HepG2 (cell line): ENCODE measurements around the gene ZNF343. TPM values are rescaled to one million over a fixed set of nuclear protein-coding genes. Genes with fewer than 3 reads are reported as not detected.

Experiments used
- CREB3 ChIP-seq: sonication (generic); formaldehyde crosslinking; IDR thresholded peaks from 2 replicates; pipeline ENCODE4 v1.5.0; 2020; ENCODE audit warnings: missing genetic modification reagents
- ETS1 ChIP-seq: sonication (generic); formaldehyde crosslinking; IDR thresholded peaks from 2 replicates; pipeline ENCODE4 v1.4.0; 2020; ENCODE audit warnings: missing genetic modification reagents
- KDM5B ChIP-seq: sonication (generic); formaldehyde crosslinking; IDR thresholded peaks from 2 replicates; pipeline ENCODE4 v1.4.0; 2020; ENCODE audit warnings: missing genetic modification reagents, mild to moderate bottlenecking, borderline replicate concordance
- PHF5A ChIP-seq: IDR thresholded peaks from one replicate; pipeline ENCODE4 v1.6.1; 2018; ENCODE audit warnings: low read depth, missing genetic modification reagents; ENCODE audit not compliant: unreplicated experiment
- RARA ChIP-seq: IDR thresholded peaks from 2 replicates; pipeline ENCODE4 v1.6.1; 2016; ENCODE audit warnings: missing genetic modification reagents, missing compliant biosample characterization
- SOX13 ChIP-seq, 3 experiments: fragments of 450-650 bp in 1 of 3; sonication (generic) in 1 of 3; formaldehyde crosslinking in 1 of 3; IDR thresholded peaks in 2 of 3; conservative IDR thresholded peaks in 1 of 3; 2 replicates each; pipeline versions ENCODE4 v1.5.0 to v1.6.1; 2016 to 2020; ENCODE audit warnings: antibody characterized with exemption in 1 of 3, mild to moderate bottlenecking in 1 of 3, missing compliant biosample characterization in 1 of 3, missing genetic modification reagents in 1 of 3, moderate library complexity in 1 of 3
- SP5 ChIP-seq: IDR thresholded peaks from 2 replicates; pipeline ENCODE4 v1.6.1; 2016; ENCODE audit warnings: low read depth, borderline replicate concordance
- SRSF1 ChIP-seq: fragments of 200-400 bp; formaldehyde crosslinking; optimal IDR thresholded peaks from 2 replicates; pipeline ENCODE3; 2017; ENCODE audit warnings: mild to moderate bottlenecking, low read depth, low read length, moderate library complexity
- SRY ChIP-seq: sonication (generic); formaldehyde crosslinking; IDR thresholded peaks from 2 replicates; pipeline ENCODE4 v1.8.0; 2022; ENCODE audit warnings: mild to moderate bottlenecking, missing genetic modification reagents
- TERF1 ChIP-seq: sonication (generic); formaldehyde crosslinking; IDR thresholded peaks from 2 replicates; pipeline ENCODE4 v1.8.0; 2022; ENCODE audit warnings: mild to moderate bottlenecking, missing genetic modification reagents, moderate library complexity
- XRCC5 ChIP-seq: fragments of 200-400 bp; formaldehyde crosslinking; optimal IDR thresholded peaks from 2 replicates; pipeline ENCODE3; 2017; ENCODE audit warnings: mild to moderate bottlenecking, low read length
- ZBTB10 ChIP-seq: sonication (generic); formaldehyde crosslinking; IDR thresholded peaks from 2 replicates; pipeline ENCODE4 v1.4.0; 2020; ENCODE audit warnings: missing genetic modification reagents, borderline replicate concordance
- ZBTB26 ChIP-seq: IDR thresholded peaks from 2 replicates; pipeline ENCODE4 v1.6.1; 2016; ENCODE audit warnings: missing compliant biosample characterization, missing genetic modification reagents, borderline replicate concordance
- ZMYM2 ChIP-seq: sonication (generic); formaldehyde crosslinking; IDR thresholded peaks from 2 replicates; pipeline ENCODE4 v1.8.0; 2022; ENCODE audit warnings: mild to moderate bottlenecking, missing genetic modification reagents
- ZNF343 ChIP-seq: sonication (generic); formaldehyde crosslinking; IDR thresholded peaks from 2 replicates; pipeline ENCODE4 v1.4.0; 2020; ENCODE audit warnings: mild to moderate bottlenecking, missing genetic modification reagents
- ZNF446 ChIP-seq: sonication (generic); formaldehyde crosslinking; IDR thresholded peaks from 2 replicates; pipeline ENCODE4 v1.5.0; 2020; ENCODE audit warnings: mild to moderate bottlenecking, missing genetic modification reagents
- ZNF589 ChIP-seq: sonication (generic); formaldehyde crosslinking; conservative IDR thresholded peaks from 2 replicates; pipeline ENCODE4 v1.8.0; 2022; ENCODE audit warnings: mild to moderate bottlenecking, moderate library complexity, missing genetic modification reagents
- ZNF724P ChIP-seq: sonication (generic); formaldehyde crosslinking; IDR thresholded peaks from 2 replicates; pipeline ENCODE4 v1.8.0; 2022; ENCODE audit warnings: missing genetic modification reagents, borderline replicate concordance
- polyA plus RNA-seq, 8 experiments: library from polyadenylated mRNA; depleted of rRNA in 3 of 8; stranded (reverse) in 7 of 8; unstranded in 1 of 8; fragments of >200 nt; fragmentation: Illumina TruSeq in 4 of 8; extraction: Trizol in 4 of 8; gene quantifications; 2 replicates each; pipeline versions ENCODE4 v1.2.1 to v1.2.3, GENCODE V29; 2011 to 2016; ENCODE audit warnings: low read depth in 4 of 8, missing spikeins in 1 of 8, mixed read lengths in 1 of 8; ENCODE audit not compliant: insufficient read depth in 1 of 8
- total RNA-seq, 5 experiments: library from RNA; depleted of rRNA; stranded (reverse); fragments of >200 nt; fragmentation: Illumina TruSeq; extraction: Trizol; gene quantifications; 2 replicates each; pipeline ENCODE4 v1.2.3, GENCODE V29; 2016; ENCODE audit warnings: low read depth in 1 of 5
- TF ChIP-seq, protein P1 (sequence below): IDR thresholded peaks from 2 replicates; pipeline ENCODE4 v1.6.1; 2016; ENCODE audit warnings: missing biosample characterization, missing genetic modification reagents, low read depth

Gene ZNF343
- total and polyA plus RNA-seq, 2 of the 13 experiments (the other 11 are each of a cell fraction or from before 2014, with no cell fraction given) = 16.4 to 22.1 TPM

GRCh38 chr20:2523919-2524708 lies 15.4 kb upstream of the ZNF343 start (continued):
- no peak for TF ChIP-seq CREB3
- TF ChIP-seq ETS1 (CRISPR knock-in tag) = no peak
- no peak for TF ChIP-seq ZNF724P (CRISPR knock-in tag)
- TF ChIP-seq SRSF1 = no peak
- TF ChIP-seq ZNF446 (CRISPR knock-in tag) = 0 out of 2 replicates have a peak, but pooled peaks have one; percentile 13
- peak; percentile 76 for TF ChIP-seq ZMYM2 (CRISPR knock-in tag)
- peak; percentile 58; the same call in 1 of the 2 replicates for TF ChIP-seq ZNF343 (CRISPR knock-in tag)
- peak; percentile 52; the same call in 1 of the 2 replicates for TF ChIP-seq ZBTB26 (CRISPR knock-in tag)
- no peak for TF ChIP-seq SRY (CRISPR knock-in tag)
- TF ChIP-seq ZNF589 = no peak
- TF ChIP-seq TERF1 (CRISPR knock-in tag) = no peak
- TF ChIP-seq, protein P1, sequence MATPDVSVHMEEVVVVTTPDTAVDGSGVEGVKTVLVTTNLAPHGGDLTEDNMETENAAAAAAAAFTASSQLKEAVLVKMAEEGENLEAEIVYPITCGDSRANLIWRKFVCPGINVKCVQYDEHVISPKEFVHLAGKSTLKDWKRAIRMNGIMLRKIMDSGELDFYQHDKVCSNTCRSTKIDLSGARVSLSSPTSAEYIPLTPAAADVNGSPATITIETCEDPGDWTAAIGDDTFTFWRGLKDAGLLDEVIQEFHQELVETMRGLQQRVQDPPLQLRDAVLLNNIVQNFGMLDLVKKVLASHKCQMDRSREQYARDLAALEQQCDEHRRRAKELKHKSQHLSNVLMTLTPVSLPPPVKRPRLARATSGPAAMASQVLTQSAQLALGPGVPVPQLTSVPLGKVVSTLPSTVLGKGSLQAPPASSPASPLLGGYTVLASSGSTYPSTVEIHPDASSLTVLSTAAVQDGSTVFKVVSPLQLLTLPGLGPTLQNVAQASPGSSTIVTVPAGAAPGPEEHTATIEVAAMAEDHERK (CRISPR knock-in tag) = no peak
- no peak for TF ChIP-seq SP5 (CRISPR knock-in tag)
- TF ChIP-seq ZBTB10 (CRISPR knock-in tag) = no peak
- TF ChIP-seq KDM5B = peak; percentile 81; the same call in 1 of the 2 replicates
- TF ChIP-seq PHF5A = peak; percentile 20
- peak; percentile 99 for TF ChIP-seq XRCC5
- TF ChIP-seq SOX13 (IDR thresholded peaks at IDR 0.05) = no peak
- TF ChIP-seq SOX13 (CRISPR knock-in tag; conservative IDR thresholded peaks at IDR 0.05 in 1 of 2, IDR thresholded peaks at IDR 0.05 in 1 of 2) = no peak
- TF ChIP-seq RARA = peak; percentile 27; the same call in 1 of the 2 replicates
